ENCODE data around the gene GRM8.
"Not testable (repeated sequence)": the region's sequence is repeated elsewhere in the genome, so short reads cannot be mapped to it uniquely, and the experiment has no call there.

Gene GRM8

GRCh38 chr7:126924477-126924876 is 328.3 kb downstream of the GRM8 start:
- FAIRE-seq, result no peak
- no peak for DNase-seq (ENCODE audit: insufficient read length, low spot score)
- TF ChIP-seq CTCF (IDR thresholded peaks at IDR 0.05; ENCODE audit: insufficient read depth, missing control alignments), result no peak

DNA sequence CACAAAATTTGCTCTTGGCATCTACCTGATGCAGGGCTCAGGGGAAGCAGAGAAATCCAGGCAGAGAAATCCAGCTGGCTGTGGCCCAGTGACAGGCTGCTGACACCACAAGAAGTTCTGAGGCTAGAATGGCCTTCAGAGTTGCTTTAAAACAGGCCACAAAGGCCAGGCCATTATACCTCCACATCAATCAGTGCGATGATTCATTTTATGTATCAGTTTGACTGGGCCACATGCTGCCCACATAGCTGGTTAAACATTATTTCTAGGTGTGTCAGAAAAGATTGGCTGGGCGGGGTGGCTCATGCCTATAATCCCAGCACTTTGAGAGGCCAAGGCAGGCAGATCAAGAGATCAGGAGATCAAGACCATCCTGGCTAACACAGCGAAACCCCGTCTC is 341.1 kb downstream of the GRM8 start:
- DNase-seq (ENCODE audit: insufficient read length, low spot score), result not testable (repeated sequence)

DNA sequence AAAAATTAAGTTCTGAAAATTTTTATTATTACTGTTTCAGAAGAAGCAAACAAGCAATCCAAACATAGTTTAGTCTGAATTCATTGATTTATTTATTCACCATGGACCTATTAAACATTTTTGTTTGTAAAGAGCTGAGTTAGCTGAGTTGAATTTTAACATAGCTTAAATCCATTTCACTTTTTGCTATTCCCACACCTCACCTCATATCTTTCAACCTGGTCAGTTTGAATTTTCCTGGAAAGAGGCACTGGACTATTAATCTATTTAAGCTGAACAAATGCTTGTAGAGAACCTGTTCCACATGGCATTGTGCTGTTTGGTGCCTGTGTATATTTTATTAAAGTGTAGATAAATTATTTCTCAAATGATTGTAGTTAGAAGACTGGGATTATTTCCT is 344.2 kb downstream of the GRM8 start:
- FAIRE-seq, result peak; percentile 85
- not testable (repeated sequence) for DNase-seq (ENCODE audit: insufficient read length, low spot score)

More for the DNA sequence above, 341.1 kb downstream of the GRM8 start:
- not testable (repeated sequence) for FAIRE-seq

GRCh38 chr7:126907657-126908056 is 345.1 kb downstream of the GRM8 start:
- not testable (repeated sequence) for DNase-seq (ENCODE audit: insufficient read length, low spot score); FAIRE-seq

- FAIRE-seq, result not testable (repeated sequence)
These were observed 347.5 kb downstream of the GRM8 start for GRCh38 chr7:126905255-126905654.

DNA sequence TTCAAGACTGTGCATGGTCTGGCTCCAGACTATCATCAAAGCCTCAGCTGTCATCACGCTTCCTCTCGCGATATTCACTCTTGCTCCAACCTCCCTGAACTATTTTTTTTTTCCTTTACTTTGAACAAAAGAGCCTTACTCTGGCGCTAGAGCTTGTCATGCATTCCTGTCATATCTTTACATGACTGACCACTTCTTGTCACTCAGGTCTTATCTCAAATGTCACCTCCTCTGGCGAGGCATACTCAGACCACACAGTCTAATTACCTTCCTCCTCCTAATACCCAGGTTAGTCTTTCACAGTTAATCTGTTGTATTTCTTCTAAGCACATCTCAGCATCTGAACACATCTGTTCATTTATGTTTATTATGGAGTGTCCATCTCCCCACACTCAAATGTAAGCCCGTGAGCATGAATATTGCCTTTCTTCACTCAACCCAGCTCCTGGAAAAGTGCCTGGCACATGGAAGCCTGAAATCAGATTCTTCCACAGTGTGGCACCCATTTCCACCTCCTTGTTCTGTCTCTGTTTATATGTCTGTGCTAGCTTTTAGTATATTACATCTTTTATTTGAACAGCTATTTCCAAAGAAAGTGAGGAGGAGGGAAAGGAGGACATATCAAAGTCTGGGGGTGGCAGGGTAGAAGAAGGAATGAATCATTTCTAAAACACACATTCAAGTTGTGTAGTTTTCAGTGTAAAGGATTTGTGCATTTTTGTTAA is 351.5 kb downstream of the GRM8 start:
- not testable (repeated sequence) for DNase-seq (ENCODE audit: insufficient read length, low spot score); FAIRE-seq

More at GRCh38 chr7:126905255-126905654, 347.5 kb downstream of the GRM8 start:
- DNase-seq (ENCODE audit: insufficient read length, low spot score), result not testable (repeated sequence)

DNA sequence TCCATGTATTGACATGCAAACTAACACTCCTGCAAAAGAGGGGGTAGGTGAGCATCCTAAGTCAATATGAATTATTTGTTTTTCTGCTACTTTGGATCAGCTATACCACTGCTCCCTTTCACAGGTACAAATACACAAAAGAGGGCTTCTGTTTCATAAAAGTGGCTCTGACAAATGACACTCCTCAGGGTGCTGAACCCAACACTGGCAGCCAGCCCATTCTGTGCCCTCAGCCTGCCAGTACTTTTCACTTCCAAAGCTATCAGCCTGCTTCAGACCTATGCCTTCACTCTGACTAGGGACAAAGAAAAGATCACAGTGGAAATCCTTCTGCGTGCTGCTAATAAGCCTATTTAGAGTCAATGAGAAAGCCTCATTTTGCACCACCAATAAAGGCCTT is 364.8 kb downstream of the GRM8 start:
- DNase-seq (ENCODE audit: insufficient read length, low spot score); FAIRE-seq: not testable (repeated sequence)

GRCh38 chr7:126887560-126887959 is 365.2 kb downstream of the GRM8 start:
- not testable (repeated sequence) for DNase-seq (ENCODE audit: insufficient read length, low spot score); FAIRE-seq

DNA sequence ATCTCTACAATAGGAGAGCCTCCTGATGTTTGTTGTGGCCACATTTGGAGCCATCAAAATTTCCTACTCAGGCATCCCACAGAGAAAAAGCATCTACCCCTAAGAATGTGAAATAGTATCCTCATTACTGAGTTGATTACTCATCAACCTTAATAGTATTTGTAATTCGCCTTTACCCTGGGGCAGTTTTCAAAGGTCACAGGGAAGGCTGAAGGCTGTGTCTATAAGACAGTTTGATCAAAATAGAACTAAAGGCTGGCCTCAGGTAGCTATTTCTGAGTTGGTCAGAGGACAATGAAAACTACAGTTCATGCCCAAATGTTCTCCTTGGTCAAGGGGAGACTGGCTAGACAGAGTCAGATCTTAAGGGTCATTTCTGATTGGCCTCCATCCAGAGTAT is 370.0 kb downstream of the GRM8 start:
- DNase-seq (ENCODE audit: insufficient read length, low spot score); FAIRE-seq: not testable (repeated sequence)

DNA sequence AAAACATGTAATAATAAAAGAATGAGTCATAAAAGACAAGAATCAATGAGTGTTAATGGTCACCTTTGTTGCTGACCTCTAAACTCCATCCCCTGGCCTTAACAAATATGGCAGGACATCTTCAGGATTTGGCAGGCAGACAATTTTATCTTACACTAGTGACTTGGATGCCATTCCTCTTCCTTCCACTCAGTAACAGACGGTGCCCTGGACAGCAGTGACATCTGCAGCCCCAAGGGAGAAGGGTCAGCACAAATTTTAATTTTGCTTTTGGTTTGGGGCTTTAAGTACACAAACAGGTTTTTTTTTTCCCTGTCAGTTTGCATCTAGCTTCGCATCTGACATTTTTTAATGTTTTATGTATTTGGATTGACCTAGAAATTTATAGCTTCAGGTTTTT is 370.8 kb downstream of the GRM8 start:
- not testable (repeated sequence) for FAIRE-seq; DNase-seq (ENCODE audit: insufficient read length, low spot score)

DNA sequence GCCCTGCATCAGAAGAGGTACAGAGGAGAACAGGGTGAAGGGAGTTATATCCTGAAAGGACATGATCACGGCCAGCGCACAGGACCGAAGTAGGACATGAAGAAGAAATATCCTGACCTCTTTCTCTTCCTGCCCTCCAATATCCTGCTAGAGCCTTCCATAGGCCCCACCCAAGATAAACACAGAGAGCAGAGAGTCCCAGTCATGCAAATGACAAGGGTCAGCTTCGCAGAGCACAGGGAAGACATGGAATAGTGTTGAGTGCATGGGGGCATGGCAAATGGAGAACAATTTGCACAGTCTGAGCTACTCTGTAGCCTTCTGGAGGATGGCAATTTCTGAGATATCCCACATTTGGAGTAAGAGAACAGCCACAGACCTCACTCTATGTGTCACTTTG is 371.4 kb downstream of the GRM8 start:
- FAIRE-seq (no peak), DNase-seq (ENCODE audit: insufficient read length, low spot score) (no peak)
- TF ChIP-seq CTCF (IDR thresholded peaks at IDR 0.05; ENCODE audit: insufficient read depth, missing control alignments), result no peak

- not testable (repeated sequence) for DNase-seq (ENCODE audit: insufficient read length, low spot score); FAIRE-seq
These were observed 376.2 kb downstream of the GRM8 start for GRCh38 chr7:126876536-126876935.

DNA sequence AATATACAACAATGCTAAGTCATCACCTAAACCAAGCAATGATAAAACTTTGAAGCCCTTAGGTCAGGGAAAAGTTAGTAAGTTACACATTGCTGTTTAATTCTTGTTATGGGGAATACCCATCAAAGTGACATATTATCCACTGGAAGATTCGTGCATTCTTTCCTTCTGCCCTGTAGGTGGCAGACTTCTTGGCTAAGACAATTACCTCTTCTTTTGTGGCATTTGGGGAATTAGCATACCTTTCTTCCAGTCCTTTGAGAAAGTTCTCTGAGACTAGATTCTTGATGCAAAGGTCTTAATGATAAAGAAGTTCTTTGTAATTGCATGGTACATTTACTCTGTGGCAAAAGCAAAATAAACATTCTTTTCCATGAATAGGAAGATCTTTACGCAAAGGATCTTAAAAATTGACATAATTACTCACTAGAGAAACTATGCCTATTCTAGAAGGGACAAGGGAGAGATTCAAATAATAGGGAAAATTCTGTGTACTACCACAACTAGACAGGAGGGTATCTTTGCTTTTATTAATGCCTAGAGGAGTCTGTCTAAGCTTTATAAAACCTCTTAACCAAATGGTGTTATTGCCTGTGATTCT is 395.9 kb downstream of the GRM8 start:
- TF ChIP-seq CTCF (IDR thresholded peaks at IDR 0.05; ENCODE audit: insufficient read depth, missing control alignments), result peak; percentile 47
- FAIRE-seq, result peak; percentile 81
- DNase-seq (ENCODE audit: insufficient read length, low spot score), result no peak
